Measurements from ENCODE around the gene CYS1.

- TF ChIP-seq, protein P1, sequence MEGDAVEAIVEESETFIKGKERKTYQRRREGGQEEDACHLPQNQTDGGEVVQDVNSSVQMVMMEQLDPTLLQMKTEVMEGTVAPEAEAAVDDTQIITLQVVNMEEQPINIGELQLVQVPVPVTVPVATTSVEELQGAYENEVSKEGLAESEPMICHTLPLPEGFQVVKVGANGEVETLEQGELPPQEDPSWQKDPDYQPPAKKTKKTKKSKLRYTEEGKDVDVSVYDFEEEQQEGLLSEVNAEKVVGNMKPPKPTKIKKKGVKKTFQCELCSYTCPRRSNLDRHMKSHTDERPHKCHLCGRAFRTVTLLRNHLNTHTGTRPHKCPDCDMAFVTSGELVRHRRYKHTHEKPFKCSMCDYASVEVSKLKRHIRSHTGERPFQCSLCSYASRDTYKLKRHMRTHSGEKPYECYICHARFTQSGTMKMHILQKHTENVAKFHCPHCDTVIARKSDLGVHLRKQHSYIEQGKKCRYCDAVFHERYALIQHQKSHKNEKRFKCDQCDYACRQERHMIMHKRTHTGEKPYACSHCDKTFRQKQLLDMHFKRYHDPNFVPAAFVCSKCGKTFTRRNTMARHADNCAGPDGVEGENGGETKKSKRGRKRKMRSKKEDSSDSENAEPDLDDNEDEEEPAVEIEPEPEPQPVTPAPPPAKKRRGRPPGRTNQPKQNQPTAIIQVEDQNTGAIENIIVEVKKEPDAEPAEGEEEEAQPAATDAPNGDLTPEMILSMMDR (IDR thresholded peaks at IDR 0.05), result no peak
- TF ChIP-seq POLR2A (IDR thresholded peaks at IDR 0.05) (no peak), EP300 (IDR thresholded peaks at IDR 0.05; ENCODE audit: low read depth) (no peak), POLR2AphosphoS5 (IDR thresholded peaks at IDR 0.05) (no peak)
Observed at GRCh38 chr2:10128420-10128819, 48.2 kb upstream of the CYS1 start.
